Endothelial cell of umbilical vein (primary cell): ENCODE data around the gene GALNT14. TPM values are rescaled to one million over a fixed set of nuclear protein-coding genes. Genes with fewer than 3 reads are reported as not detected.

Experiments used
- BruUV-seq: library from RNA; stranded (reverse); fragments of 400-500 nt; replicated peaks from 2 replicates; lab custom pipeline; 2021; lab: Mats Ljungman, UMichigan
- CTCF ChIA-PET: fragments of 300-600, 350-600 bp; sonication (Branson Sonifier 250); formaldehyde crosslinking; loops from one replicate; lab custom pipeline; 2021; ENCODE audit warnings: antibody characterized with exemption, inconsistent platforms; lab: Charles Lee
- POLR2A ChIA-PET: fragments of 300-600, 350-600 bp; sonication (Branson Sonifier 250); formaldehyde crosslinking; loops from one replicate; lab custom pipeline; 2021; ENCODE audit warnings: antibody characterized with exemption, inconsistent platforms; lab: Charles Lee
- DNase-seq: peaks from one replicate; pipeline ENCODE4 v3.0.0-alpha.2; 2011; ENCODE audit warnings: low read depth, low spot score
- FAIRE-seq: peaks from 2 replicates; lab custom pipeline; 2011; peaks lifted over from hg19 to GRCh38; lab: Jason Lieb, UNC
- H2AFZ ChIP-seq: 2 replicates; pipeline ENCODE4 v1.6.0; 2012; ENCODE audit warnings: low read depth, low read length, control low read depth, inconsistent platforms
- H3K27ac ChIP-seq: 2 replicates; pipeline ENCODE4 v1.5.1; 2011; ENCODE audit warnings: low read depth, mild to moderate bottlenecking, control low read depth, low read length, moderate library complexity; ENCODE audit not compliant: insufficient read depth
- H3K27me3 ChIP-seq, 2 experiments: 2 replicates each; pipeline versions ENCODE4 v1.6.0 to v1.6.1; 2011; ENCODE audit warnings: low read length in 2 of 2, mixed read lengths in 1 of 2; ENCODE audit not compliant: control insufficient read depth in 2 of 2, insufficient read depth in 2 of 2
- H3K36me3 ChIP-seq, 2 experiments: 2 replicates in 1 of 2; 3 replicates in 1 of 2; pipeline ENCODE4 v1.5.1; 2011; ENCODE audit warnings: low read length in 2 of 2, mild to moderate bottlenecking in 1 of 2, moderate library complexity in 1 of 2; ENCODE audit not compliant: control insufficient read depth in 2 of 2, insufficient read depth in 2 of 2; ENCODE audit errors: extremely low read depth in 1 of 2
- H3K4me1 ChIP-seq: 3 replicates; pipeline ENCODE4 v1.5.1; 2011; ENCODE audit warnings: mild to moderate bottlenecking, low read length; ENCODE audit not compliant: control insufficient read depth, insufficient read depth; ENCODE audit errors: extremely low read depth
- H3K4me2 ChIP-seq: 2 replicates; pipeline ENCODE4 v1.6.1; 2011; ENCODE audit warnings: low read length, control low read depth, mixed read lengths; ENCODE audit not compliant: insufficient read depth
- H3K4me3 ChIP-seq, 3 experiments: fragments of 200-600 bp in 1 of 3; sonication (generic), shearing (Covaris generic) in 1 of 3; replicated peaks in 1 of 3; 2 replicates each; pipeline ENCODE4 v1.5.1; 2011 to 2016; ENCODE audit warnings: control low read depth in 3 of 3, low read length in 3 of 3, mild to moderate bottlenecking in 2 of 3, inconsistent platforms in 1 of 3, low read depth in 1 of 3, moderate library complexity in 1 of 3; ENCODE audit not compliant: insufficient read depth in 1 of 3
- H3K79me2 ChIP-seq: 2 replicates; pipeline ENCODE4 v1.6.0; 2012; ENCODE audit warnings: low read length, inconsistent platforms; ENCODE audit not compliant: control insufficient read depth, insufficient read depth
- H3K9ac ChIP-seq: replicated peaks from 2 replicates; pipeline ENCODE3; 2011; ENCODE audit warnings: low read length, control low read depth; ENCODE audit not compliant: insufficient read depth; ENCODE audit errors: extremely low read depth
- H3K9me1 ChIP-seq: replicated peaks from 3 replicates; pipeline ENCODE4 v1.6.0; 2011; ENCODE audit warnings: mild to moderate bottlenecking, low read length; ENCODE audit not compliant: control insufficient read depth, insufficient read depth; ENCODE audit errors: extremely low read depth
- H3K9me3 ChIP-seq: replicated peaks from 2 replicates; pipeline ENCODE4 v1.5.1; 2012; ENCODE audit warnings: low read length, inconsistent platforms; ENCODE audit not compliant: control insufficient read depth, insufficient read depth
- H4K20me1 ChIP-seq: replicated peaks from 2 replicates; pipeline ENCODE3; 2011; ENCODE audit warnings: mild to moderate bottlenecking, low read length; ENCODE audit not compliant: control insufficient read depth, insufficient read depth; ENCODE audit errors: extremely low read depth
- EZH2 ChIP-seq: IDR thresholded peaks from 2 replicates; pipeline ENCODE4 v1.6.1; 2012; ENCODE audit warnings: borderline replicate concordance, low read depth, mild to moderate bottlenecking, moderate library complexity, low read length, inconsistent platforms; ENCODE audit not compliant: severe bottlenecking
- FOS ChIP-seq: IDR thresholded peaks from 2 replicates; pipeline ENCODE4 v1.6.1; 2011; ENCODE audit warnings: mild to moderate bottlenecking, low read length, moderate library complexity, borderline replicate concordance; ENCODE audit not compliant: insufficient read depth
- GATA2 ChIP-seq: IDR thresholded peaks from 2 replicates; pipeline ENCODE4 v1.7.0; 2011; ENCODE audit warnings: low read depth, mild to moderate bottlenecking, moderate library complexity, mixed read lengths, low read length; ENCODE audit not compliant: insufficient read length, insufficient read depth
- JUN ChIP-seq: IDR thresholded peaks from 2 replicates; pipeline ENCODE4 v1.6.1; 2011; ENCODE audit warnings: borderline replicate concordance, low read depth; ENCODE audit not compliant: insufficient read length, insufficient read depth
- MYC ChIP-seq: IDR thresholded peaks from one replicate; pipeline ENCODE4 v1.6.1; 2011; ENCODE audit warnings: mild to moderate bottlenecking, low read depth, low read length
- POLR2A ChIP-seq: IDR thresholded peaks from 2 replicates; pipeline ENCODE4 v1.6.1; 2012; ENCODE audit warnings: low read depth, mild to moderate bottlenecking, control low read depth, low read length
- POLR2AphosphoS5 ChIP-seq: IDR thresholded peaks from 2 replicates; pipeline ENCODE4 v1.6.1; 2012; ENCODE audit warnings: low read depth, mild to moderate bottlenecking, control low read depth, low read length, moderate library complexity; ENCODE audit not compliant: insufficient read depth
- dilution Hi-C: fragments of 300-500 bp; cut with MboI; formaldehyde crosslinking; loops from one replicate; pipeline ENCODE4 v1.15.0; 2019; ENCODE audit warnings: low sequenced_read_pairs; ENCODE audit not compliant: extremely low pct_ligation_motif_present
- intact Hi-C: fragments of 100-400 bp; cut with micrococcal nuclease; formaldehyde crosslinking; loops from one replicate; pipeline ENCODE4 v1.10.0; 2022
- polyA plus RNA-seq, 4 experiments: library from polyadenylated mRNA; depleted of rRNA in 3 of 4; stranded (reverse) in 3 of 4; unstranded in 1 of 4; fragments of >200 nt; gene quantifications; 2 replicates each; pipeline versions ENCODE4 v1.2.1 to v1.2.3, GENCODE V29; 2011 to 2012; ENCODE audit warnings: missing spikeins in 1 of 4
- total RNA-seq: library from RNA; stranded (reverse); gene quantifications from 2 replicates; pipeline ENCODE4 v1.2.3, GENCODE V29; 2021
- TF ChIP-seq, protein P1 (sequence below): IDR thresholded peaks from 2 replicates; pipeline ENCODE4 v1.6.1; 2011; ENCODE audit not compliant: insufficient read depth, insufficient read length
- TF ChIP-seq, protein P2 (sequence below), 2 donors: IDR thresholded peaks; 1 replicate in 1 of 2; 2 replicates in 1 of 2; pipeline ENCODE4 v1.5.1; 2011; ENCODE audit warnings: low read length in 2 of 2, mild to moderate bottlenecking in 2 of 2, moderate library complexity in 2 of 2, control low read depth in 1 of 2, inconsistent platforms in 1 of 2, low read depth in 1 of 2; ENCODE audit not compliant: insufficient read depth in 1 of 2; ENCODE audit errors: extremely low read depth in 1 of 2

GALNT14 gene
- total and polyA plus RNA-seq, 2 donors (not counting 3 experiments of a cell fraction or from before 2014, with no cell fraction given), result 0.04 to 0.40 TPM

DNA sequence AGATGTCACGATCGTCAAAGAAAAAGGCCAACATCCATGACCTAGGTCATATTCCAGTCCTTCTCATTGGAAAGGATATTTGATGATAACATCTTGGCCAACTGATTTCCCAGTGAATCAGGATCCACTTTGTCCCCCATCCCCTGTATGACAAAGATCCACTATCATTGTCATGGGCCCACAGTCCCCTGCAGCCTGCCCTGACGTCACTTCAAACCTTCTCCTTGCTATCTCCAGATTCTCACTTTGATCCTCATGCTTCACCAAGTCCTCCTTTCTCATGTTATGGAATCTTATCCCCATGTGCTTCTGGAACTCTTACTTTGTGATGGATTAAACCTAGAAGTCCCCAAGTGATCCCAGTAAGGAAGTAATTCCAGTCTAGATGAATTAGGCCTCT, 25.7 kb downstream of the GALNT14 start:
- BruUV-seq, result no TSS peak
- intact Hi-C loops (no loop called here), dilution Hi-C loops (no loop called here)
- CTCF ChIA-PET, result no interaction called here
- Histone ChIP-seq H3K4me2 (no peak overlapping the region), H3K9me3 (peaks cover 2% of the 10 kb centered on the region), H4K20me1 (no peaks in the 10 kb centered on the region), H3K4me3 (no peak overlapping the region), H3K27me3 (no peaks in the 10 kb centered on the region), H3K4me1 (no peaks in the 10 kb centered on the region), H2AFZ (no peak overlapping the region), H3K79me2 (no peaks in the 10 kb centered on the region), H3K36me3 (no peaks in the 10 kb centered on the region), H3K9ac (no peak overlapping the region), H3K27ac (no peak overlapping the region), H3K9me1 (no peaks in the 10 kb centered on the region)
- no peak for DNase-seq
- TF ChIP-seq, protein P1, sequence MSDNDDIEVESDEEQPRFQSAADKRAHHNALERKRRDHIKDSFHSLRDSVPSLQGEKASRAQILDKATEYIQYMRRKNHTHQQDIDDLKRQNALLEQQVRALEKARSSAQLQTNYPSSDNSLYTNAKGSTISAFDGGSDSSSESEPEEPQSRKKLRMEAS, result no peak
- TF ChIP-seq POLR2A, result no peak
- TF ChIP-seq POLR2AphosphoS5, result no peak
- no peak for TF ChIP-seq MYC
- TF ChIP-seq EZH2, result no peak
- no peak for TF ChIP-seq JUN
- TF ChIP-seq FOS, result no peak
- TF ChIP-seq GATA2, result no peak
- TF ChIP-seq, protein P2, sequence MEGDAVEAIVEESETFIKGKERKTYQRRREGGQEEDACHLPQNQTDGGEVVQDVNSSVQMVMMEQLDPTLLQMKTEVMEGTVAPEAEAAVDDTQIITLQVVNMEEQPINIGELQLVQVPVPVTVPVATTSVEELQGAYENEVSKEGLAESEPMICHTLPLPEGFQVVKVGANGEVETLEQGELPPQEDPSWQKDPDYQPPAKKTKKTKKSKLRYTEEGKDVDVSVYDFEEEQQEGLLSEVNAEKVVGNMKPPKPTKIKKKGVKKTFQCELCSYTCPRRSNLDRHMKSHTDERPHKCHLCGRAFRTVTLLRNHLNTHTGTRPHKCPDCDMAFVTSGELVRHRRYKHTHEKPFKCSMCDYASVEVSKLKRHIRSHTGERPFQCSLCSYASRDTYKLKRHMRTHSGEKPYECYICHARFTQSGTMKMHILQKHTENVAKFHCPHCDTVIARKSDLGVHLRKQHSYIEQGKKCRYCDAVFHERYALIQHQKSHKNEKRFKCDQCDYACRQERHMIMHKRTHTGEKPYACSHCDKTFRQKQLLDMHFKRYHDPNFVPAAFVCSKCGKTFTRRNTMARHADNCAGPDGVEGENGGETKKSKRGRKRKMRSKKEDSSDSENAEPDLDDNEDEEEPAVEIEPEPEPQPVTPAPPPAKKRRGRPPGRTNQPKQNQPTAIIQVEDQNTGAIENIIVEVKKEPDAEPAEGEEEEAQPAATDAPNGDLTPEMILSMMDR (IDR thresholded peaks at IDR 0.05; ENCODE audit: extremely low read depth in 1 of 2, insufficient read depth in 1 of 2, low read depth in 1 of 2, low read length in 2 of 2), result no peak
- POLR2A ChIA-PET, result no interaction called here
- no peak for FAIRE-seq
